Femur (tissue), 1 donor: ENCODE results near the gene LRRC4C.

Experiments
- DNase-seq: peaks from one replicate; pipeline ENCODE4 v3.0.0-alpha.2; 2017

Gene LRRC4C

DNA sequence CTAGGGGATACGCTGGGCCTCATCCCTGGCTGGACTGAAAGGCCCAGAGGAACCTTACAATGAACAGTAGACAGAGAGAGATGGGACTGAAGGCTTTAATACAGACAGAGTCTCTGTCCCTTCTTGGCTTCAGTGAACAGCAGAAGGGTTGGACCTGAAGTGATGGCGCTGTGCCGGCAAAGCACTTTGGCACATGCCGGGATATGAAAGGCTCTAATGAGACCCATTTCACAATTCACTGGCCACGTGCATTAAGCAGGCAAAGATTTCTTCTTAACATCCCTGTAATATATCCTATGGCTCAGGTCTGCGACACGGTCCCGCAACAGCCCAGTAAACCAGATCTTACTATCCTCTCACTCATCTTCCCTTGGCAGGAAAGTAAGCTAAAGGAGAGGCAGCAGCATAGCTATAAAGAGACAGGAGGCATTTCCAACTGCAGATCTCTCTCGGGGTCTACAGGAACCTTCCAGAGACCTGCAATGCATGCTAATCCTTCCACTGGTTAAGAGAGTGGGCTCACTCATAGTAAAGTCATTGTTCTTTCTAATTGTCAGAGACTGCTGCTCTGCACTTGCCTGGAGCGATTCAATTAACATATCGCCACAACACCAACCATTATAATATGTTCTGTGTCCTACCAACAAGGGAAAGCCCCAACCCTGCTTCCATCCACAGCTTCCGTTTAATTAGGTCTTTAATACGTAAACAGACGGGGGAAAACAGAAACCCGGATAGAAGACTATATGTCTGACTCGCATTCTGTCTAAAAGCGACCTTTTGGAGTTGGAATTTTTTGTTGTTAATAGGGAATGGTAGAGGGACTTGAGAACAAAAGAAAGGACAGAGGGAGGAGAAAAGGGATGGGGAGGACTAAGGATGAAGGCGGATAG is 1179.0 kb downstream of the LRRC4C start:
- peak; percentile 30 for DNase-seq

DNA sequence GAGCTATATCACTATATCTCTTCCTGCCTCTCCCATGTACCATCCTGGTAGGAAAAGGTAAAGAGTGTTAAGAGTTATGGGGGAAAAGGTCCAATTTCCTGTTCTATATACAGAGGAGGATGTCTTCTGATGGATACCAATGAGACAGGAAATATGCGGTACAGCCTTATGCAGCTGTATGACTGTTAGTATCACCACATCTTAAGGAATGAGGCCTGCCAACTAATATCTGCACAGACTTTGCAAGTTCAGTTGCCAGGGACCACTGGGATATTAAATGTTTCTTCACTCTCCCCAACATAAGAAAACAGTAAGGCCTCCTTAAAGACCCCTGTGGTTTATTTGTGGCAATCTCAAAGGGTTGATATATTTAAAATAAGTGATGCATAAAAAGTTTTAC is 1182.5 kb downstream of the LRRC4C start:
- no peak for DNase-seq

DNA sequence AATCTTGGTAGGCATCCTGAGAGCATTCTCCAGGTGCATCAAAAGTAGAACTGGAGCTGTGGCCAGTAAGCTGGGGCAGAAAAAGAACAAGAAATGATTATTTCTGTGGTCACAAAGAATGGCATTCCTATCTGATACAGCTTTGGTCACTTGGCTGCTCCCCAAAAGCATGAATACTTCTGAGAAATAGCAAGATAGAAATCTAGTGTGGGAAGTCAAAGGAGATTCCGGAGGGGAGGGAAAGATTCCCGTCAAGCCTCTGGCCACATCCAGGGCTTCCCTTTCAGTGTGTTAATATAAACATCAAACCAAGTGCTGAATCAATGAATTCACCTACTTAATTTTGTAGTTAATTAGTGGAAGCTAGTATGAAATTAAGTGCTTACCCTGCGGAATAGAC is 1185.4 kb downstream of the LRRC4C start:
- no peak for DNase-seq

DNA sequence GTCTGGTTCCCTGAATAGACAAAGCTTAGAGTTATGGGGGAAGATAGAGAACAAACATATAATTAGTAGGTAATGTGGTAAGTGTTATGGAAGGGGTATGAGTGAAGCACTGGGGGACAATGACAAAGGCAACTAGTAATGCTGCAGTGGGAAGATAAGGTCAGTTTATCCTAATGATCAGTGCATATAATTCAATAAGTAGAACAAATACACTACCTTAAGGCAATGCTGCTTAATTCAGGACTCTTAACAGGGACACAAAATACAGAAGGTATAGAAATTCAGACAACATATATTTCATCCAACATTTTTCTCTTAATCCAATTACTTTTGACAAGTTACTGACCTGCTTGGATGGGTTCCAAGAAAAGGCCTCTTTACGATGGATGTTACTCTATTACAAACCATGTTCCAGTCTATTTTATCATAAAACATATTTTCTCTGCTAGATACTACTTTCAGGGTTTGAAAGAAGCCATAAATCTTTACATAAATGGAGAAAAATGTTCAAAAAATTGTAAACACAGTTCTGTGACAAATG is 1186.2 kb downstream of the LRRC4C start:
- no peak for DNase-seq

DNA sequence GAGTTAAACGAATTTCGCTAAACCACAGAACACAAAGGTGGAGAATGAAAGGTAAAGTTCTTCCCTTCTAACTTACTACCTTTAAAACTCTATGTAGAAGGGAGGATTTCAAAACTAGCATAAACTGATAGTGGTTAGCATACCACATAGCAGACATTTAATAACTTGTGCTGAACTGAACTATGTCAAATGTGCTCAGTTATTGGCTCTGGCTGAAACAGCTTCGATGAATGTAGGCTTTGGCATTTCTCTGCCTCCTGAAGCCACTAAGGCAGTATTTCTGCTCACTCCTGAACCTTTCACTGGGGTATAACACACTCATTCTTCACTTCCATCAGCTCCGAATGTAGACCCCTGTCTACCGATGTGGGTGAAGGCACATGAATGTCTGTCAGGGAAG is 1188.1 kb downstream of the LRRC4C start:
- no peak for DNase-seq

DNA sequence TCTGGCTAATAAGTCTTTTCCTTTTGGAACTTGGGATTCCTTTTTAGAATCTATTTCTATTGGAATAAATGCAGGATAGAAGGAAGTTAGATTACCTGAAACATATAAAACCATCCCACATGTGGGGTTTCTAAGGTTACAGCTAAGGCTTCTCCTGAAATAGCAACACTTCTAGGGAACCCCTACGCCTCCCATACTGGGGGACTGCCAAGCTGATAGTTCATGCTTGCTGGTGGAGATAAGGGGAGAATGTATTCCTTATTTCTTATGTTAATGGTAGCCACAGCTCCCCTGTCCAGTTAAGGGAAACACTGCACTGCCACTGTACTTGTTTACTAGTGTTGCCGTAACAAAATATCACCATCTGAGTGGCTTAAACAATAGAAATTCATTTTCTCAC is 1189.6 kb downstream of the LRRC4C start:
- DNase-seq, result no peak

DNA sequence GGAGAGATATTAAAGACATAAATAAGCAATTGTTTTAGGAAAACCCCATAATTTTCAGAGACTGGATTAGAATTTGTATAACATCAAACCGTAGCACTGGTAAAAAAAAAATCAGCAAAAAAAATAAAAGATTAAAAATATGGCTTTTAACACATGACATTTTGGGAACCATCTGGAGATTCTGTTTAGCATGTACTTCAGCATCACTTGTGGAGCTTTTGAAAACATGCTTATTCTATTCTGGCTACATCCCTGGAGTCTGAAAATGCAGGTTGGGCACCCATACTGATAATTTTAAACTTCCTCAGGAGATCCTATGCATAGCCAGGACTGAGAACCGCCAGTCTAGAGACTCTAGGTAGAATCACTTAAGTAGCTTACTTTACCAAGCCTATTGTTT is 1190.9 kb downstream of the LRRC4C start:
- no peak for DNase-seq

DNA sequence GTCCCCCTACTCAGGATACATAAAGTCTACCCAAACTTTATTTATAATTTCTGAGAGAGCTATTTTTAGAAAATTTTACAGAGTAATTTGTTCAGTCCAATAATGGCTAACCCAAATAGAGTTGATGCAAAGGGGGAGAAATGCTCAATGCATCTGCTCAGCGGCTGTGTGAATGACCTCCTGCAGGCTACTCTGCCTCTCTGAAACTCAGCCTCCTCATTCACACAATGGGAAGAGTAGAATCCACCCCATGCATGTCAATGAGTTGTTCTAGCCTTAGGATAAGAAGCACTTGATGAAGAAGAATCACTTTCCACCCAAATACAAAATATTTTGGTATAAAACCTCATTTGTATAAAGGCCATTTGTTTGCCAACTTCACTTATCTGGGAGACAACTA is 1204.0 kb downstream of the LRRC4C start:
- DNase-seq, result no peak

DNA sequence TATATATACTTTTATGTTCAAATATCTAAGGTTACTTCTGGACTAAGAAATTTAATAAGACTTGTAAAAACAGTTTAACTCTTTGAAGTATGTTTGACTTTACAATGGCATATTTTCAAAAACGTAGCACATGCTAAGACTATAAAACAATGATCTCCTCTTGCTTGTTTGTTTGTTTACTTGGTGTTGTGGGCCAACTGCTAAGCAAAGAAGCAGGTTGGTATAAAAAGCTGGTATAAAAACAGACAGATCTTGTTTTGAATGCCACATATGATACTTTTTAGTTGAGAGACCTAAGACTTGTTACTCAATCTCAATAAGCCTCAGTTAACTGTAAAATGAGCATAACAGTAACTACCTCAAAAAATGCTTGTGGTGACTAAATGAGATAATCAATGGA is 1206.3 kb downstream of the LRRC4C start:
- no peak for DNase-seq

DNA sequence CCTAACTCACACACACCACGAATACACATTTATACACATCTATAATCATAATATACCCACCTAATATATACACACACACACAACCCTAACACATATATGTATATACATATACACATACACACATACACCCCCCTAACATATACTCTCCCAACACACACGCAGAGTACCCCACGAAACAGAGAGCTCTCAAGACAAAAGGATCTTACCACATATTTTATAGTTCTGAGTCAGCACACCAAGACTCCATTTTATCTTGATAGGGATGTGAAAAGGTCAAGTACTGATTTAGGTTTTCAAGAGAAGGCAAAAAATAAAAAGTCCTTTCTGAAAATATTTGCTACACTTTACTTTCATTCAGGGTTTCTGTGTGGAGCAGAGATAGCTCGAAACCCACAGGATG is 1207.2 kb downstream of the LRRC4C start:
- DNase-seq, result no peak

DNA sequence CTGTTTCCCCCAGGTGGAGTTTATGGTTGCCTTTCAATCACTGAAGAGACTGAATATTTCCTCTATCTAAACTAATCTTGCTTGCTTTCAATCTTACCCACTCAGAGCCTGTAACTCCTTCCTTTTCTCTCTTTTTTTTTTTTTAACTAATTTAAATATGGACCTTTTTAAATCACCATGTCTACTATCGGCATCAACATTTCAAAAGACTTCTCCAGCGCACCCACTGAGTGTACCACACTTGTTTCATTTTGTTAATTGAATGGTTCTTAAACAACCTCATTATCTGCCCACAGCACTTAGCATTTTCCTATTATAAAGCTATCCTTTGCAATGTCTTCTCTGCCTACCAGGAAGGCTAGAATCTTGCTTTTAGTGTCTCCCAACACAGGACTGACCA is 1212.5 kb downstream of the LRRC4C start:
- DNase-seq, result no peak

DNA sequence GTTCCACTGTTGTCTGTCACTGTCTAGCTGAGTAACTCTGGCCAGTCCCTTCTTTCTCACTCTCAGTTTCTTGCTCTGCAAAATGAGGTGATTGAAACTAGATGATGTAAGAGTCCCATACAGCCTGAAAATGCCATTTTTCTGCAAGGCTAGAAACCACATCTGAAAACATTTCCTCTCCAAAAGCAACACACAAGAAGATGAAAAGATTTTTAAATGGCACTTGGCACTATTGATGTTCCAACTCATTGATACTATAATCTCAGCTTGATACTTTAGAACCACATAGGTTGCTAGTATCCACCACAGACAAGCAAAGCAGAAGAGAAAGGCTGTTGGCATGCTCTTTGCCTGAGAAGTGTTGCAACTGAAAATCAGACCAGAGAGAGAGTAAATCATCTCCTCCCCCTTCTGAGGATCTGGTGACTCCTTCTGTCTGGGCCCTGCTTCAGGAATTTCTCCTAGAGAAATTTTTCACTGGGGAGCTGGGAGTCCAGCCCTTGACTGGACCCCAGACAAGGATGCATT is 1217.9 kb downstream of the LRRC4C start:
- peak; percentile 53 for DNase-seq

DNA sequence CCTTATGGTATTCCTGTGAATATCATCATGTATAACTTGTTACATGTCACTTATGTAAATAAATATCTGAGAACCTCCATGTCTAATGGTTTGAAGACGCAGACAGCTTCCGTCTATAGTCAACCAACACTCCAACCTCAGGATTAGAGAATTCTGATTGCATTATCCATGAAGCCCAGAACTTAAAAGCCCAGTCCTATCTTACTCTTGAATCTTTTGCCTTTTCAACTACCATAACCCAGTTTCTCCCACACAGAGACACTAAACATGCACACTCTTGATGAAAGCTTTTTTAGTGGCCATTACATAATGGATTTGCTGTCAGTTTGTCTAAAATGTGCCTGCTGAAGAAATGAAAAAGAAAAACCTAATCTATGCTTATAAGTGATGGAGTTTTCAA is 1219.2 kb downstream of the LRRC4C start:
- DNase-seq, result no peak

DNA sequence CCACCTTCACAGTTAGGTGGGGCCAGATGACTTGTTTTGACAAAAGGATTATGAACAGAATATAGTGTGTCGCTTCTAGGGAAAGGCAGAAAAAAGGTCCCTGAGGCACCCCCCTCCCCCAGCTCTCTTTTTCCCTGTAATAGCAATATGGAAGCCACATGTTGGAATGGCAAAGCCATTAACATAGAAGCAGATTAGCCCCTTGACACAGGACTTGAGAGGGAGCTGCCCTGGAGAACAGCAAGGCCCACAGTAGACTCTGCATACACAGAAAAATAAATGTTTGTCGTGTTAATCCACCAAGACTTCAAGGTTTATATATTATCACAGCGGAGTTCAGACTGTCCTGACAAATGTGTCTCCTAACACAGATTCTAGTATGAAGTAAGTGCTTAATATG is 1222.9 kb downstream of the LRRC4C start:
- DNase-seq, result no peak

DNA sequence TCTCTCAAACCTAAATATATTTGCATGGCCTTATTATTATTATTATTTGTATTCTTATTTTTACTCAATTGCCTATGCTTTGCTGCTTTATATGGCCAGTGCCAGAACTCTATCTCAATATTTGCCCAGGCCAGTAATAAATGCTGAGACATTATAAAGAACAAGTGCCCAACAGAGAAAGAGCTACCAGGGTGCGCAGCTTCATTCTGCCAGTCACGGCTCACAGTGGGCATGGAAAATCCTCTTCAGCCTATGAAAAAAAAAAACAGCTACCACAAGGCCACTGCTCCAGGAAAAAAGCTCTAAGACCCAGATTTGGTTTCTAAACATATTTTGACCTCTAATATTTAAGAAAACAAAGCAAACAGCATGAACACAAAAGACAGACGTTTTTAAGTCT is 1223.6 kb downstream of the LRRC4C start:
- no peak for DNase-seq

DNA sequence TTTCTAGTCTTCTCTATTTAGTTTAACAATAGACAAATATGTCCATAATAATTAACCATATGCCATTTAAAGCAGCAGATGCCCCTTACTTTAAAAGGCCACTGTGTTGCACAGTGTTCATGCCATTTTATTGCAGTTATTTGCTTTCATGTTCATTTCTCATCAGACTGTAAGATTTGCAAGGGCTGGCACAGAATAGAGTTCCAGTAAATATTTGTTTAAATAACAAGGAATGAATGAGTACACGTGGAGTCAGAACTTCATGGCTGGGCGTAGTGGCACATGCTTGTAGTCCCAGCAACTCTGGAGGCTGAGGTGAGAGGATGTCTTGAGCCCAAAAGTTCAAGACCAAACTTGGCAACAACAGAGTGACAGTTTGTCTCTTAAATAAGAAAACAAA is 1228.6 kb downstream of the LRRC4C start:
- no peak for DNase-seq

DNA sequence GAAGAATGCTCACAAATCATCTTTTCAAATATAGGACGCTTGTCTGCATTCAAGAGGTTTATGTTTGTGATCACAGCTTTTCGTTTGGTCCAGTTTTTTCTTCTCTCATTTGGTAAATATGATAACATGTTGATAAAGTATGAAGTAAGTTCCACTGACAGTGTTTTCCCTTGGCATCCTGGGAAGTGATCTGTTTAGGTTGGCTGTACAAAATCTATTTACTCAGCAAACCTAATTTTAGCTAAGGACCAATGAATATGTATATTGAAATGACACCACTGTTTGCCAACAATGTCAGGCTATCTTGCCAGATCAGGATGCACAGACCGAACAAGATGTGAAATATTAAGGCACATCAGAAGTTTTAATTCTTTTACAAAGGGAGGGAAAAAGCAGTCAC is 1230.8 kb downstream of the LRRC4C start:
- no peak for DNase-seq

DNA sequence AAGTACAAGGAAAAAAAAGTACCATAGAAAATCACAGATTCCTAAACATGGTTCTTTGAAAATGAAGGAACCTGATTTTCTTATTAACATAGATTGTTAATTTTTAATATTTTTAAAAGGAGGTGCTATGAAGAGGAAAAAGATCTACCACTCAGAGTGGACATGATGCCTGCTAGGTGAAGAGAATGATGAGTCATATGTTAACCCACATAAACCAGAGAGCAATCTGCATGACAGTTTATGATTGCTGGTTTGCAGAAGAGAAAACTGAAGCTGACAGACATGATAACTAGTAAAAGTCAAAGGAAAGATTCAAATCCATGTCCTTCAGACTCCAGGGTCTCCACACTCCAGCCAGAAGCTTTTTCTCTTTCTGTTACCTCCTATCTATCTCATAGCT is 1231.7 kb downstream of the LRRC4C start:
- DNase-seq, result no peak

DNA sequence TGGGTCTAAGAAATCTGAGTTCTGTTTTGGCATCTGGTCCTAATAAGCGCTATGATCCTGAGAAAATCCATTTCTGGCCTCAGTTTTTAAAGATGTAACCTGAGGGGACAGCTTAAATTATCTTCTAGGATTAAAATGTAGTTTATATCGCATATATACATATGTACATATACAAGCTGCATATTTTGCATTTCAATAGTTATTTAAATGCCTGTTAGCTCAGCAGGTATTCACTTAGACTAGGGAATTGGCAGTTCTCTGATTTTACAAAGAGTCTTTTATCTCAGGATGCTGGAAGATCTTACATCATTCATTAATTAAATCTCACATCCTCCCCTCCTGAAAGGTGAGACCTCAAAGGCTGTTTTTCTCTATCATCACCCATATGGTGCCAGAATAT is 1232.8 kb downstream of the LRRC4C start:
- DNase-seq, result no peak

DNA sequence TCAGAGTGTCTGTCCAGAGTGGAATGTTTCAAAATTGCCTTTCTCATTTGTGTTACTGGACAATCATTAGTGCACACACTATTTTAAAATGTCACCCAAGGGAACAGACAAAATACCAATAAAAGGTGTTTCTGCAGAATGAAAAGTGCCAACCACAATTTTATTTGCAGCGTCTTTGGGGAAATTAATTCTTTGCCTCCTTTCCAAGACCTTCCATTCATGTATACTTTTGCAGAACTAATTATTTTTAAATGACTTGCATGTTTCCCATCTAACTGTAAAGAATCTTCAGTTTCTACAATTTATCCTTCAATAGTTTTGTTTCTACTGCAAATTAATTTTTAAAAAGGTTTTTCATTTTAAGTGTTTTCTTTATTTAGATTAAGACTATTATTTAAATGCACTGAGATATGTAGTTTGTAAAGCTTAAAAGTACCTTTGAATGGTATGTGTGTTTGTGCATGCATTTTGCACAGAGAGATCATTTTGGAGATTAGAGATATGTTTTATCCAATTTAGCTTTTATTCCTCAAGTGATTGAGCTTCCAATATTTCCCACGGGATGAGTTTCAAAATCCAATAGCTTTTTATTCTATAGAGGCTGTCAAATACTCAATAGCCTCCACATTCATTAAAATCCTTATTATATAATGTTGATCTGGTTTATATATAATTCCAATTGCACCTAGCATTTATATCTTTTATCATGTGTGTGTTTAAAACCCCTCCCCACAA is 1235.7 kb downstream of the LRRC4C start:
- DNase-seq, result no peak

DNA sequence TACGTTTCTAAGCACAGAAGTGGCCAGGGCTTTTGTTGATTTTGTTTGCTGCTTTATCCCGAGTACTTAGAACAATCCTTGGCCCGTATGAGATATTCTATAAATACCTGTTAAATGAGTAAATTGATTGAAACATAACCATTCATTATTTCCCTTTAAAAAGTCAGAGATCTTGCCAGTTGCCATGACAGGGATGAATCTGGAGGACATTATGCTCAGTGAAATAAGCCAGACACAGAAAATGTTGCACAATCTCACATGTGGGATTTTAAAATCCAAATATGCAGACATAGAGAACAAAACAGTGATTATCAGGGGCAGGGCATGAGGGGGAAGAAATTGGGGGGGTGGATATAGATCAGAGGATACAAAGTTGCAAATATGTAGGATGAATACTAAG is 1240.1 kb downstream of the LRRC4C start:
- DNase-seq, result no peak

DNA sequence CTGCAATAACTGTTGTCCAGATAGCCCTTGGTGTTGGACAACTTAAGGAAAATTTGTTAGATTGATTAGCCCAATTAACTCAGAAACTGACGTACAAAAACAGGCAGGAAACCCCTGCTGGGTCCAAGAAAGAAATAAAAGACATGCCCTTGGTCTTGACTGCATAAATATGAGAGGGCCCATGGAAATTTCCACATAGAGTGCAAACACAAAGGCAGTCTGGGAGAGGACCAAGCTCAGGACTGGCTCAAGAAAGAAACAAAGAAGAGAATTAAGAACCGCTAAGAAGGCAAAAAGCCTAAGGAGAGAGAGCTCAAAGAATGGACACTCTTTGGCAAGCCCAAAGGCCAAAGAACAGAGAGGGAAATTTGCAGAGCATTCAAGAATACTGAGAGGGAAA is 1243.9 kb downstream of the LRRC4C start:
- DNase-seq, result no peak

DNA sequence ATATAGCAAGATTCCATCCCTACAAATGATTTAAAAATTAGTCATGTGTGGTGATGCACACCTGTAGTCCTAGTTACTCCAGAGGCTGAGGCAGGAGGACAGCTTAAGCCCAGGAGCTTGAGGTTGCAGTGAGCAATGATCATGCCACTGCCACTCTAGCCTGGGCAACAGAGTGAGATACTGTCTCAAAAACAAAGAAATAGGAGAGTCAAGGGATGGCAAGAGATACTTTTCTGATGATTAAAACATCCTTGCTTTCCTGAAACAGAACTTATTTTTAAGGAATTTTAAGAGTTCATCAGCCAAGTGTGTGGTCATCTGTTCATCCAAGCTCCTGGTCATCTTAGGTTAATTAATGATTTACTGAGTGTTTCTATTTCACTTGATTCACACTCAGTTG is 1252.0 kb downstream of the LRRC4C start:
- DNase-seq, result no peak

DNA sequence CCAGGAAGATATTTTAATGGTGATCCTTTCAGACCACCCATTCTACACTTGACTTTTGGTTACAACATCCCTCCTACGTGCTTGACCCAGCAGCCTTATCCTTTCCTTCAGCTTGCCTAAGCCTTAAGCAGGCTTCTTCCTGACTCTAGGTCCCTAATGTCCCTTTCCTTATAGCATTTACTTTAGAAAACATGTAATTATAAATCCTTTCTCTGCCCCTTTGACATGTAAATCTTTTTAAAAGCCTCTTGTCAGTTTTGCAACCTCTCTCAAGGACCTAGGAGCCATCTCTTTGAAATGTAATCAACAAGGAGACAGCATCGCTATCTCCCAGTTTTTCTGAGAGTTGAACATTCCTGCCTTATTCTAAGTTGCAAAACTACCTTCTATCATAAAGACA is 1255.2 kb downstream of the LRRC4C start:
- no peak for DNase-seq
